Uterus (tissue), 2 donors: ENCODE results near the gene OSTC.

Source experiments
- CTCF ChIP-seq, 4 experiments: fragments of 200-600 bp in 2 of 4; fragments of 450-650 bp in 2 of 4; sonication (generic) in 2 of 4; IDR thresholded peaks; one replicate each; pipeline ENCODE4 v1.5.1; 2016 to 2019; ENCODE audit warnings: antibody characterized with exemption in 4 of 4, mild to moderate bottlenecking in 2 of 4, moderate library complexity in 1 of 4
- POLR2A ChIP-seq, 2 donors: fragments of 450-650 bp; IDR thresholded peaks; one replicate each; pipeline ENCODE4 v1.6.1; 2016; ENCODE audit warnings: antibody characterized with exemption in 2 of 2, mild to moderate bottlenecking in 1 of 2, moderate library complexity in 1 of 2

GRCh38 chr4:108681321-108681809 lies 31.0 kb downstream of the OSTC start:
- no peak for TF ChIP-seq CTCF (IDR thresholded peaks at IDR 0.05)
- no peak for TF ChIP-seq POLR2A (IDR thresholded peaks at IDR 0.05)
